GM21825 (cell line): ENCODE data around the gene FBXO38.

Experiments
- ATAC-seq: cut with Tn5 transposase; IDR thresholded peaks from one replicate; pipeline ENCODE4 v1.9.1; 2021; ENCODE audit warnings: mild to moderate bottlenecking, moderate library complexity; ENCODE audit not compliant: unreplicated experiment

The FBXO38 gene

DNA sequence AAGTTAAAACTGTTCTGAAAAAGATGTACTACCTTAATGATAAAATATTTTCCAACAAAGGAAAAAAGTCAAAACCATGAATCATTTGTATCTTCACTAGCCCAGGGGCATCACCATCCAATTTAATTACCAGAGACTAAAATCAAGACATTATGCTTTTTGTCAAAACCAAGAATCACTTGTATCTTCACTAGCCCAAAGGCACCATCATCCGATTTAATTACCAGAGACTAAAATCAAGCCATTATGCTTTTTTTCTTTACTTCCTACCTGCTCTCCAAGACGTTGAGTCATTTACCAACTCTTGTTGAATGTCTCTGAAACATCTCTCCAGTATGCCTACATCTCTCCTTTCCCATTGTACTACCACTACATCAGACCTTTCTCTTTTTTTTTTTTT is 37.9 kb downstream of the FBXO38 start:
- no peak for ATAC-seq

- ATAC-seq, result no peak
These were observed 42.0 kb downstream of the FBXO38 start for GRCh38 chr5:148425808-148426207.

- no peak for ATAC-seq
These were observed 42.8 kb downstream of the FBXO38 start for GRCh38 chr5:148426514-148426913.

GRCh38 chr5:148427370-148428042 is 43.7 kb downstream of the FBXO38 start:
- no peak for ATAC-seq

DNA sequence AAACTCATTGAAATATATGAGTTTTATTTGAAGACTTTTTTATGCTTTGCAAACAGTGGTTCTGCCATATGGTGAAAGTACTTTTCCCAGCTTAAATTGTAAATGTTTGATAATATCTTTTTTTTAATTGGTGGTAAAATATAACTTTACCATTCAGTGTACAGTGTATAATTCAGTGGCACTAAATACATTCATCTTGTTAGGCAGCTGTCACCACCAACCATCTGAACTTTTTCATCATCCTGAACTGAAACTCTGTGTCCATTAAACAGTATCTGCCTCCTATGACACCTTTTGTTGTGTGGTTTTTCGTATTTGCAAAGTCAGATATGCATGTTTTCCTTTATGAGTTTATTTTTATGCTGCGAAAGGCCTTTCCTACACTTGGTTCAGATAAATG is 45.1 kb downstream of the FBXO38 start:
- no peak for ATAC-seq

DNA sequence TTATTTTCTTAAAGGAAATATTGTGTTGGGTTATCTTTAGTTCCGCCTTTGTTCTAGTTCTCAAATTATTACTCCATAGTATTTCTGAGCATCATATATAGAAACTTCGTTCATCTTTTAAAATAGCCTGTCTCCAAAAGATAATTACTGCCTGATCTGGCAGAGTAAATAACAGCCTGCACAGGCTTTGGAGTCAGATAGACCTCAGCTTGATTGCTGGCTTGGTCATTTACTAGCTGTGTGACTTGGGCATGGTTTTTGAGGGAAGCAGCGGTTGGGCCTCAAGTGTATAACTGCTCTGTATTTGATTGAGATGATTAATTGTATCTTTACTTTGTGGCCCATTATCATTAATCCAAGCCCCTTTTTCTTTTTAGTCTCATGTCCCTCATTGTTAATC is 50.1 kb downstream of the FBXO38 start:
- no peak for ATAC-seq

DNA sequence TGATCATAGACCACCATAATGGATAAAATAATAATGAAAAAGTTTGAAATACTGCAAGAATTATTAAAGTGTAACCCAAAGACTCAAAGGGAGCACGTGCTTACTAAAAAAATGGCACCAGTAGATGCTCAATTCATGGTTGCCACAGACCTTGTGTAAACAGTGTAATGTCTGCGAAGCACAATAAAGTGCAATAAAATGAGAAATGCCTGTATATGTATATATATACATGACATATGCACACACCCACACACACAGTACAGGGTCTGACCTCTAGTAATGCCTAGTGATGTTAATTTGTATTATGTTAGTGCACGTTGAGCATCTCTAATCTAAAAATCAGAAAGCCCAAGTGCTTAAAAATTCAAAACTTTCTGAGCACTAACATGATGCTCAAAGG is 52.3 kb downstream of the FBXO38 start:
- no peak for ATAC-seq

GRCh38 chr5:148437249-148437648 is 53.5 kb downstream of the FBXO38 start:
- ATAC-seq, result no peak

DNA sequence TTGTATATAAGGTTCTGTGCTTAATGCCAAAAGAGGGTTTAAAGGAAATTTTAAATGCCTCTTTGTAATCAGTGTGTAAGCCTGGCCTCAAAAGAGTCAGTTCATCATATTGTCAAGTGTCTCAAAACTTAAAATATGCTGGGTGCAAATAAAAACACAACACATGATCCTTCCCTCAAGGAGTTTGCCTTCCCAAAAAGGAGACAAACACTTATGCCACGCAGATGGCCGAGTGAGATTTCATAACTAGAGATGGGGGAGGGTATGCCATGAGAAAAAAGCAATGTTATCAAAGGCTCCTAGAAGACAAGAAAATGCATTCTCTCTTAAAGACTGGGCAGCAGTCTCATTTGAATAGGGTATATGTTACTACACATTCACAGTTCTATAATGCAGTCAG is 55.2 kb downstream of the FBXO38 start:
- no peak for ATAC-seq

- no peak for ATAC-seq
These were observed 59.5 kb downstream of the FBXO38 start for GRCh38 chr5:148443241-148443640.

GRCh38 chr5:148443998-148444397 is 60.2 kb downstream of the FBXO38 start:
- peak; percentile 86 for ATAC-seq

DNA sequence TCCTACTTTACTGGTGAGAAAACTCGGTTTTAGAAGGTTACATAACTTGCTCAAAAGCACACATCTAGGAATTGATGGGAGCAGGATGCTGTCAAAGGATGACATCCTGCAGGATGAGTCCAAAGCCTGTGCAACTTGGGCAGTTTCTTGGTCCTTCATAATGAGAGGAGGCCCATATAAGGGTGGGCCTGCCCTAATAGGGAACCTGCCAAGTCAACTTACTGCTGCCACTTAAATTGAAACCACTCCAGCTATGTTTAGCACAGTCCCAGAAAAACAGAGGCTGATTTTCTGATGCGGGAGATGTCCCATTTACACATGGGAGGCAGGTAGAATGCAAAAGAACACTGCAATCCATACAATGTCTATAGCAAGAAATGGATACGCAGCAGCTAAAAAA is 61.8 kb downstream of the FBXO38 start:
- ATAC-seq, result no peak

DNA sequence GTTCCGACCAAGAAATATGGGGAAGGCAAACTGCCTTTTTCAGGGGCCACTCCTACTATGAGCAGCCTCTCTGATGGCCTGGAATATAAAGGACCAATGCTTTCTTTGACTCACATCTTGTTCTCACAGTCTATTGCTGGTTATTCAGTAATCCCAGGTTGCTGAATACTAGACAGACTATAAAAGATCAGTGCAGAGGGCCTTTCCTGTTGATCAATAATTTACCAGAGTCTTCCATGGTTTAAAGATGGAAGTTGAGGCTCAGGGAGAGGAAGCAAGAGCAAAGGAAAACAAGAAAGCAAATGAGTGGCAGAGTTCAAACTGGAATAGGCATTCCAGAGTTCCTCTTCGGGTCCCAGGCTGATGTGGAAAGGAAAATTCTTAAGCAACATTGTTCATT is 62.9 kb downstream of the FBXO38 start:
- ATAC-seq, result no peak

DNA sequence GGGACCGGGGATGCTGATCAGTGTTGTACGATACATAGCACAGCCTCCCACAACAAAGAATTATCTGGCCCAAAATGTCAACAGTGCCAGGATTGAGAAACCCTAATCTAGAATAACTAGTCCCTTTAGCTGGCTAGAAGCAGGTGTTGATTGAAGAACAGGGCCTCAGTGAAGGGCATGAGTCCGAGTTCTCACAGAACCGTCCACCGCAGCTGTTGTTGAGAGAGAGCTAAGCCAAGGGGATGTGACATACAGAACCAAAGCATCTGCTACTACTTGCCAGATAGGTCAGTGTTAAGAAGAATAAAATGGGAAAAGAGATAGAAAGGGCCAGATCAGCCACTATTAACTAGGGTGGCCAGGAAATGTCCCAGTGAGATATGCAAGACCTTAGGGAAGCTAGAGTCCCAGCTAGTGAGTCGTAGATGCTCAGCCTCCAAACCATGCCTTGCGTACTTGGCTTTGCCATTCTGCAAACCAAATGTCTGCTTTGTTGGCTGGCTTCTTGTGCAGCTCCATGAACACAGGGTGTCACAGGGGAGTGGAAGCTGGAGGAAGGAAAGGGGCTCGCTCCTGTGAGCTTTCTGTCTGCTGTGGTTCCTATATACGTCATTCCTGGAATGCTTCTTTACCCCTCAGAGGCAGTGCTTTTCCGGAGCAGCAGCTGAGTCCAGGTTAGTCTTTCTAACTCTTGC is 68.9 kb downstream of the FBXO38 start:
- no peak for ATAC-seq

DNA sequence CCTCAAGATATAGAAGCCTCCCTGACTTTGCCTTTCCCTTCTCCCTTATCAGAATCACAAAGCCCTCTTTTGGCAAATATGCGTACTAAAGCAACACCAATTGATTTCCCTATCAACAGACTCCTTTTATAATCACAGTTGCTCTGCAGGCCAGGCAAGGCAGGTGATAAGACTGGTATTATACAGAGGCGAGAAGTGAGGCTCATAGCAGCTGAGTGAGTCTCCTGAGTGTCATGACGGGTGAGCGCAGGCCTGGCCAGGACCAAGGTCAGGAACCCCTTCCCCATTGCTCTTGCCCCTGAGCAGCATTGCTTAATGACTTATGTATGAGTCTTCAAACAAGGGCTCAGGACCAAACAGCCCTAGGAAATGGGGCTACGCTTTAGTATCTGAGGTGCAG is 70.8 kb downstream of the FBXO38 start:
- no peak for ATAC-seq

GRCh38 chr5:148455185-148455584 is 71.4 kb downstream of the FBXO38 start:
- no peak for ATAC-seq

DNA sequence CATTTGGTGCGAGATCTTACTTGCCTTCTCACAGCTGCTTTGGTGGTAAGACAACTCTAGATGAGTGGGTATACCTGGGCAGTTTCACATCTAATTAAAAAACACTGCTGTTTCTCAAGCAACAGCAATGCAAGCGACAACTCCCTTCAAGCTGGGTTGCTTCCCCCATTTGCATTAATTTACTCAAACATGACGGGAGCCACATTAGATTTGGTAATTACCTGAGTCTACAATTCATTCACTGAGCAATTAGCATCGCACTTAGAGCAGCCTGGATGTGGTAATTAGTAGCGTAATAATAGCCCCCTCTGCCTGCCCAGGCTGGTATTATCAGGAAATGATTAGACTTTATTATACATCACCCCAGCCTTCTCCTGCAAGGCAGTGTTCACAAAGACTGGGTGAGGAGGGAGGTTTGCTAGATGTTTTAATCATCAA is 73.4 kb downstream of the FBXO38 start:
- ATAC-seq, result no peak

DNA sequence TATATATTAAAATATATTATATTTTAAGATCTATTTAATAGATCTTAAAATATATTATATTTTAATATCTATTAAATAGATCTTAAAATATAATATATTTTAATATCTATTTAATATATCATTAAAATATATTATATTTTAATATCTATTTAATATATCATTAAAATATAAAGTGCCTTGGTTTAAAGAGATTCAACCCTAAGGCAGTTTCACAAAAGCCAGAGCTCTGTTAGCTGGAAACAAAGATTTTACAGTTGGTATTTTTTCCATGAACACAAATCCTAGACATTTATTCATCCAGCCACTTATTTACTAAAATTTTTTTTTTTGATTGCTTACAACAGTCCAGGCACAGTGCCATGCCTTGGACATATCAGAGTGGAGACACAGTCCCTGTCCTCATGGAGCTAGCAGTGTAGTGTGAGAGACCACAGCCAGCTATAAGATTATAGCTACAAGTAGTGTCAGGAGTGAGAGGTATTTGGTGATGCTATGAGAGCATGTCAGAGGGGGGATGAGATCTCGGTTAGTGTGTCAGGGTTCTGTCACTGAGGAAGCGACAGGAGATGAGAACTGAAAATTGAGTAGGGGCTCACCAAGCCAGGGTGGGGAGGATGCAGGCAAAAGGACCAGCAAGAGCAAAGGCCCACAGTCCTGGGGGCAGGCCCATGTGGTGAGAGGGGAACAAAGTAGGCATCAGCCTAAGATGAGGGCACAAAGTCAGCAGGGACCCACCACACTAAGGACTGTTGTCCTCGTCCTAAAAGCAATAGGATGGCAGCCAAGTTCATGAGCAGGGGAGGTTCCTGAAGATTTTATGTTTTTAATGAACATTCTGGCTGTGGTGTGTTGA is 74.5 kb downstream of the FBXO38 start:
- ATAC-seq, result no peak

DNA sequence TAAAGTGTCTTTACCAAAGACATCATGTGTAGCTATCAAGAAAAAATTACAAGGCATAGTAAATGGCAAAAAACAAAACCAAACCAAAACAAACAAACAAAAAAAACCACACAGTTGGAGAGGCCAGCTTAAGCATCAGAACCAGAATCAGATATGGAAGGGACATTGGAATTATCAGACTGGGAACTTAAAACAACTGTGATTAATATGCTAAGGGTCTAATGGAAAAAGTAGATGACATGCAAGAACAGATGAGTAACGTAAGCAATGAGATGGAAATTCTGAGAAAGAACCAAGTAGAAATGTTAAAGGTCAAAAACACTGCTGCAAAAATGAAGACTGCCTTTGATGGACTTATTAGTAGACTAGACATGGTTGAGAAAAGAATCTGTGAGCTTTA is 75.9 kb downstream of the FBXO38 start:
- no peak for ATAC-seq

DNA sequence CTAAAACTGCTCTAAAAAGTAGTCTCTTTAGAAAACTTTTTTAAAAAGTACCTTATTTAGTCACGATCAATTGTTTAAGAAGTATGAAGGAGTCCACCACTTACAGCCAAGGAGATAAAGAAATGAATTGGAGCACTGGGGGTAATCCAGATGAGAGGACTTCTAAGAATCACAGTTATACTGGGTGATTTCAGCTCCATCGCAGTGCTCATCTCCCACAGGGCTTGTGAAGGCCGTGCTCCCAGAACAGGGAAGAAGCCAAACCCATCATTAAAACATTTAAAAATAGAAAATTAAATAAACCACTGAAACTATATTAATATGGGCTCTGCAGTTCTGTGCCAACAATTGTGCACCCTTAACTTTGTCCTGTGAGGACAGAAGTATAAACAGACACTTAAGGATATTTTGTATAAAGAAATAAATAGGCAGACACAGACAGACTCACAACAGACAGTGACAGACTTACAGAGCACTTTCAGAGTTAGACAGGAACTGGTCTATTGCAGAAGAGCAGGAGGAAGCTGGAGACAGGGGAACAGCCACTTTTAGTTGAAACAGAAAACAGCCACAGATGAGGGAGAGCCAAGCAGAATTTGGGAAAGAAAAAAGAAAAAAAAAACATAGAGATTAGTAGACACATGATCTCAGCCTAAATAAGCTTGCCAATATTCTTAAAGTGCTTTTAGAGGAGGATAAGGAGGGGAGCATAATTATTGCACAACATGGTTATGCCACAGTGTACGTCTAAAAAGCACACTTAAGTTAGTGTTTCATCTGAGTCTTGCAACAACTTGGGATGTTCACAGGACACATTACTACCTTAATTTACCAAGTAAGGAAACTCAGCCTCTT is 81.8 kb downstream of the FBXO38 start:
- ATAC-seq, result no peak

GRCh38 chr5:148466236-148466580 is 82.5 kb downstream of the FBXO38 start:
- no peak for ATAC-seq
